ENCODE results near the gene IQGAP1. TPM values are rescaled to one million over a fixed set of nuclear protein-coding genes. Genes with fewer than 3 reads are reported as not detected.

The IQGAP1 gene
- total RNA-seq, 1 donor from 2014 or later = 178 TPM

- no peak for DNase-seq (ENCODE audit: extremely low spot score, unreplicated experiment)
- Mint-ChIP-seq H3K4me3 (ENCODE audit: unreplicated experiment) (no peak overlapping the region), H3K27me3 (ENCODE audit: unreplicated experiment) (no peaks in the 10 kb centered on the region), H3K4me1 (ENCODE audit: unreplicated experiment) (peaks cover 26% of the 10 kb centered on the region), H3K27ac (ENCODE audit: unreplicated experiment) (peak overlapping the region; percentile 56), H3K9me3 (ENCODE audit: unreplicated experiment) (no peaks in the 10 kb centered on the region), H3K36me3 (ENCODE audit: unreplicated experiment) (peaks cover 14% of the 10 kb centered on the region)
- TF ChIP-seq CTCF (IDR thresholded peaks at IDR 0.05) = no peak
These were observed 1.8 kb upstream of the IQGAP1 start for GRCh38 chr15:90386221-90386620.

GRCh38 chr15:90388462-90389380 is 679 bp downstream of the IQGAP1 start:
- Mint-ChIP-seq H3K36me3 (ENCODE audit: unreplicated experiment) (peaks cover 34% of the 10 kb centered on the region), H3K9me3 (ENCODE audit: unreplicated experiment) (no peaks in the 10 kb centered on the region), H3K4me1 (ENCODE audit: unreplicated experiment) (peaks cover 45% of the 10 kb centered on the region), H3K27me3 (ENCODE audit: unreplicated experiment) (no peaks in the 10 kb centered on the region), H3K4me3 (ENCODE audit: unreplicated experiment) (peak overlapping the region; percentile 89), H3K27ac (ENCODE audit: unreplicated experiment) (peak overlapping the region; percentile 93)
- peak; percentile 23 for TF ChIP-seq CTCF (IDR thresholded peaks at IDR 0.05)
- DNase-seq (ENCODE audit: extremely low spot score, unreplicated experiment) = peak; percentile 89

GRCh38 chr15:90389513-90389912 is 1.5 kb downstream of the IQGAP1 start:
- Mint-ChIP-seq H3K9me3 (ENCODE audit: unreplicated experiment) (no peaks in the 10 kb centered on the region), H3K36me3 (ENCODE audit: unreplicated experiment) (peaks cover 39% of the 10 kb centered on the region), H3K4me1 (ENCODE audit: unreplicated experiment) (peaks cover 51% of the 10 kb centered on the region), H3K27me3 (ENCODE audit: unreplicated experiment) (no peaks in the 10 kb centered on the region), H3K27ac (ENCODE audit: unreplicated experiment) (peak overlapping the region; percentile 86), H3K4me3 (ENCODE audit: unreplicated experiment) (peak overlapping the region; percentile 83)
- DNase-seq (ENCODE audit: extremely low spot score, unreplicated experiment) = no peak
- TF ChIP-seq CTCF (IDR thresholded peaks at IDR 0.05) = no peak

- H3K4me1 Mint-ChIP-seq (ENCODE audit: unreplicated experiment) = peaks cover 66% of the 10 kb centered on the region
- H3K9me3 Mint-ChIP-seq (ENCODE audit: unreplicated experiment) = no peaks in the 10 kb centered on the region
- DNase-seq (ENCODE audit: extremely low spot score, unreplicated experiment) = no peak
- TF ChIP-seq CTCF (IDR thresholded peaks at IDR 0.05) = no peak
- H3K27ac Mint-ChIP-seq (ENCODE audit: unreplicated experiment) = no peak overlapping the region
- H3K4me3 Mint-ChIP-seq (ENCODE audit: unreplicated experiment) = no peak overlapping the region
- H3K36me3 Mint-ChIP-seq (ENCODE audit: unreplicated experiment) = peaks cover 45% of the 10 kb centered on the region
- no peaks in the 10 kb centered on the region for H3K27me3 Mint-ChIP-seq (ENCODE audit: unreplicated experiment)
These were observed 5.0 kb downstream of the IQGAP1 start for GRCh38 chr15:90393040-90393439.

GRCh38 chr15:90394074-90394473 is 6.0 kb downstream of the IQGAP1 start:
- Mint-ChIP-seq H3K9me3 (ENCODE audit: unreplicated experiment) (no peaks in the 10 kb centered on the region), H3K27ac (ENCODE audit: unreplicated experiment) (peak overlapping the region; percentile 64), H3K36me3 (ENCODE audit: unreplicated experiment) (peaks cover 45% of the 10 kb centered on the region), H3K4me3 (ENCODE audit: unreplicated experiment) (no peak overlapping the region), H3K27me3 (ENCODE audit: unreplicated experiment) (no peaks in the 10 kb centered on the region), H3K4me1 (ENCODE audit: unreplicated experiment) (peaks cover 65% of the 10 kb centered on the region)
- DNase-seq (ENCODE audit: extremely low spot score, unreplicated experiment) = no peak
- TF ChIP-seq CTCF (IDR thresholded peaks at IDR 0.05) = no peak
